B cell (primary cell): ENCODE results near the gene CNOT4.

Source experiments
- EZH2 ChIP-seq: IDR thresholded peaks from 2 replicates; pipeline ENCODE4 v1.6.1; 2012; ENCODE audit warnings: borderline replicate concordance, low read depth, mild to moderate bottlenecking, moderate library complexity, low read length; ENCODE audit not compliant: insufficient read depth, poor library complexity, severe bottlenecking
- TF ChIP-seq, protein P1 (sequence below): fragments of 200-600 bp; IDR thresholded peaks from one replicate; pipeline ENCODE4 v1.8.0; 2022; ENCODE audit warnings: antibody characterized with exemption, mild to moderate bottlenecking

DNA sequence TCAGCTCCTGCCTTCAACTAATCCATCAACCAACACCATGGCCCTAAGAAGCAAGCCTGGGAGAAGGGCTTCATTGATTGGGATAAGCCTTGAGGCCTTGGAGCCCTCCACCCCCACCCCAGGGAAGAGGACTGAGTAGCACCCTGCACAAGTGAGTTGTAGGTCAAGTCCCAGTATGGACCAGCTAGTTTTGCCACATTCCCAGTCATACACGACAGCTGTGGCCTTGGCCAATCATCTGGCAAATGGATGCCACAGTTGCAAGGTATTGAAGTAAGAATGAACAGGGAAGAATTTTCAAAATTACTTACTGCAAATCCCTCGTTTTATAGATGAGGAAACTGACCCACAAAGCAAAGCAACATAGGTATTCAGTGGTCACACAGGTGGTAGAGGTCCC is 166.5 kb downstream of the CNOT4 start:
- TF ChIP-seq, protein P1, sequence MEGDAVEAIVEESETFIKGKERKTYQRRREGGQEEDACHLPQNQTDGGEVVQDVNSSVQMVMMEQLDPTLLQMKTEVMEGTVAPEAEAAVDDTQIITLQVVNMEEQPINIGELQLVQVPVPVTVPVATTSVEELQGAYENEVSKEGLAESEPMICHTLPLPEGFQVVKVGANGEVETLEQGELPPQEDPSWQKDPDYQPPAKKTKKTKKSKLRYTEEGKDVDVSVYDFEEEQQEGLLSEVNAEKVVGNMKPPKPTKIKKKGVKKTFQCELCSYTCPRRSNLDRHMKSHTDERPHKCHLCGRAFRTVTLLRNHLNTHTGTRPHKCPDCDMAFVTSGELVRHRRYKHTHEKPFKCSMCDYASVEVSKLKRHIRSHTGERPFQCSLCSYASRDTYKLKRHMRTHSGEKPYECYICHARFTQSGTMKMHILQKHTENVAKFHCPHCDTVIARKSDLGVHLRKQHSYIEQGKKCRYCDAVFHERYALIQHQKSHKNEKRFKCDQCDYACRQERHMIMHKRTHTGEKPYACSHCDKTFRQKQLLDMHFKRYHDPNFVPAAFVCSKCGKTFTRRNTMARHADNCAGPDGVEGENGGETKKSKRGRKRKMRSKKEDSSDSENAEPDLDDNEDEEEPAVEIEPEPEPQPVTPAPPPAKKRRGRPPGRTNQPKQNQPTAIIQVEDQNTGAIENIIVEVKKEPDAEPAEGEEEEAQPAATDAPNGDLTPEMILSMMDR, result no peak
- no peak for TF ChIP-seq EZH2
